ENCODE measurements around the gene FIGNL1. TPM values are rescaled to one million over a fixed set of nuclear protein-coding genes. Genes with fewer than 3 reads are reported as not detected.

FIGNL1 gene
- total and polyA plus RNA-seq, 10 of the 15 experiments (the other 5 are each of a cell fraction or from before 2014, with no cell fraction given), result 11.5 to 37.4 (median 29.0) TPM

DNA sequence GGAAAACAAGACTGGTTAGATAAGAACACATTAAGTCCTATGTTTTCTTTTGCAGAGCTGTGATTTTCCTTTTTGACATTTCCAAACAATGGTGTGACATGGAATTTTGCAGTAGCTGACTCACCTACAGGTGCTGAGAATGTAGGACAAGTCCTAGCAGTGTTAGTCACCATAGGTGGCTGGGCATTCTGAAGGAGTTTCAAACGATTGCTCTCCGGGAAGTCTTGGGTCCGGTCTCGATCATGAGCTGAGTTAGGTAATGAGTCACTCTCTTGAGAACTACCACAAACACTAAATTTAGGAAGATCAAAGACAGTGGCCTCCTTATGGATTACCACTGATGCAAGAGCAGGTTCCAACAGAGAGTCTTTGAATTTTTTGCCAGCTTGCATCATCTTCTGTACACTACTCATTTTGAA lies 3.6 kb downstream of the FIGNL1 start (continued):
- no peak for TF ChIP-seq SUPT20H (IDR thresholded peaks at IDR 0.05; ENCODE audit: borderline replicate concordance, control insufficient read depth, low read depth, low read length)
- peak; percentile 59; the same call in 1 of the 2 replicates for TF ChIP-seq BCL11A (IDR thresholded peaks at IDR 0.05; ENCODE audit: low read depth, low read length)
- TF ChIP-seq TCF3 (IDR thresholded peaks at IDR 0.05; ENCODE audit: borderline replicate concordance, insufficient read depth, low read depth, low read length), result no peak
- TF ChIP-seq TCF7 (IDR thresholded peaks at IDR 0.05; ENCODE audit: borderline replicate concordance), result peak; percentile 95
- peak in 1 of 2 experiments; percentile 47; a peak in 1 of 4 replicates for TF ChIP-seq EP300 (IDR thresholded peaks at IDR 0.05; ENCODE audit: borderline replicate concordance in 1 of 2, control insufficient read depth in 1 of 2, low read depth in 2 of 2, low read length in 2 of 2)
- 0 out of 2 replicates have a peak, but pooled peaks have one; percentile 57 for TF ChIP-seq MTA3 (IDR thresholded peaks at IDR 0.05; ENCODE audit: borderline replicate concordance, low read length)
- TF ChIP-seq SMC3 (IDR thresholded peaks at IDR 0.05; ENCODE audit: borderline replicate concordance, low read length), result no peak
- TF ChIP-seq MYC (IDR thresholded peaks at IDR 0.05; ENCODE audit: insufficient read depth, insufficient read length, insufficient replicate concordance, low read length, severe bottlenecking), result no peak
- TF ChIP-seq ZBTB33 (IDR thresholded peaks at IDR 0.05), result no peak
- no peak for TF ChIP-seq CBX3 (IDR thresholded peaks at IDR 0.05; ENCODE audit: borderline replicate concordance, low read depth)
- TF ChIP-seq NFYB (IDR thresholded peaks at IDR 0.05; ENCODE audit: insufficient read depth, low read depth, low read length), result no peak
- no peak for TF ChIP-seq IRF4 (IDR thresholded peaks at IDR 0.05; ENCODE audit: low read depth, low read length)
- TF ChIP-seq NR2F1 (conservative IDR thresholded peaks at IDR 0.05), result no peak
- peak; percentile 86 for TF ChIP-seq ATF2 (IDR thresholded peaks at IDR 0.05; ENCODE audit: low read length)
- TF ChIP-seq EGR1 (IDR thresholded peaks at IDR 0.05; ENCODE audit: borderline replicate concordance in 1 of 2, low read depth in 2 of 2, low read length in 2 of 2), result no peak
- no peak for TF ChIP-seq FOS (IDR thresholded peaks at IDR 0.05; ENCODE audit: borderline replicate concordance, extremely low read depth, insufficient read length)
- no peak for TF ChIP-seq STAT3 (IDR thresholded peaks at IDR 0.05; ENCODE audit: low read depth, low read length)
- no peak for TF ChIP-seq YY1 (IDR thresholded peaks at IDR 0.05; ENCODE audit: low read depth, low read length)
- no peak for TF ChIP-seq ASH2L (IDR thresholded peaks at IDR 0.05; ENCODE audit: borderline replicate concordance, low read depth)
- TF ChIP-seq, protein P1, sequence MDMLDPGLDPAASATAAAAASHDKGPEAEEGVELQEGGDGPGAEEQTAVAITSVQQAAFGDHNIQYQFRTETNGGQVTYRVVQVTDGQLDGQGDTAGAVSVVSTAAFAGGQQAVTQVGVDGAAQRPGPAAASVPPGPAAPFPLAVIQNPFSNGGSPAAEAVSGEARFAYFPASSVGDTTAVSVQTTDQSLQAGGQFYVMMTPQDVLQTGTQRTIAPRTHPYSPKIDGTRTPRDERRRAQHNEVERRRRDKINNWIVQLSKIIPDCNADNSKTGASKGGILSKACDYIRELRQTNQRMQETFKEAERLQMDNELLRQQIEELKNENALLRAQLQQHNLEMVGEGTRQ (IDR thresholded peaks at IDR 0.05; ENCODE audit: borderline replicate concordance, low read depth, low read length), result no peak
- peak; percentile 87 for TF ChIP-seq EED (IDR thresholded peaks at IDR 0.05; ENCODE audit: low read depth)
- TF ChIP-seq ZBTB4 (CRISPR knock-in tag; IDR thresholded peaks at IDR 0.05), result no peak
- no peak for TF ChIP-seq CHD4 (IDR thresholded peaks at IDR 0.05)
- peak; percentile 49; the same call in 1 of the 2 replicates for TF ChIP-seq CREM (IDR thresholded peaks at IDR 0.05; ENCODE audit: low read depth)
- no peak for TF ChIP-seq RB1 (IDR thresholded peaks at IDR 0.05; ENCODE audit: borderline replicate concordance)
